ENCODE data around the gene MYRFL. TPM values are rescaled to one million over a fixed set of nuclear protein-coding genes. Genes with fewer than 3 reads are reported as not detected.

Gene MYRFL
- total RNA-seq, 3 donors from 2014 or later (not counting 1 experiment from before 2014, with no cell fraction given) = not detected

- no peak overlapping the region for H3K27ac ChIP-seq (ENCODE audit: low read length)
- 61% methylated on average over 6 of the region's 6 CpGs for WGBS (ENCODE audit: insufficient coverage)
- no peak for ATAC-seq
Measured at GRCh38 chr12:70002912-70003255, 177.9 kb downstream of the MYRFL start.

DNA sequence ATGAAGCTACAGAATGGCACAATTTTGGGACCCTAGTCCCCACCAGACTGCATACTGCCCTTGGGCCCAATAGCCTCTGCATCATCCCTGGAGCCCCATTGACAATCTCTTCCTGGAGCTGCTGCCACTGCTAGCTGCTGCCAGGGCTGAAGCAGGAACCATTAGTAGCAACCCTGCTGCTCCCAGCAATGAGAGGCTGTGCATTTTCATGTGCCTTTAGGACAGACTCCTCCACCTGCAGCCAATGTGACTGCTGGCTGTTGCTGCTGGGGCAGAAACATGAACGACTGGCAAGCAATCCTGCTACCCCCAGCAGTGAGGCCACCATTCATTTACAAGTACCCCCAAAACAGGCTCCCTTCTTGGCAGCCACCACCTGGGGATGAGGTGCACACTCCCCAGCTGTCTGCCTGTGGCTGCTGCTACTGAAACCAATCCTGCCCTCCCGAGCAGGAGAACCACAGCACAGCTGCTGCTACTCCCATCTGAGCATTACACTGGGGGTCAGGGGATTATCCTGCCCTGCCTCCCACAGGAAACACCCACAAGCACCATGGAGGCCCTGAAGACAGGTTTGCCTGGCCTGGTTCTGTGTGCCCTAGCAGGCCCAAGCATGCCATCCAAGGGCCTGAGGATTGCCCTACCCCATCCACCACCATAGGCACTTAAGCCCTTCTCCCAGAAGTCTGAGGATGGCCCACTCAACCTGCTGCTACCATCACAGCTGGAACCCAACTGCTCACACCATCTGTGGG is 181.0 kb downstream of the MYRFL start:
- no peak overlapping the region for H3K4me3 ChIP-seq (ENCODE audit: low read length)
- peaks cover 1 to 3% of the 10 kb centered on the region in 2 donors for H3K4me1 Mint-ChIP-seq
- H3K27ac Mint-ChIP-seq = no peak overlapping the region
- H3K4me3 Mint-ChIP-seq = no peak overlapping the region
- peaks cover 2 to 4% of the 10 kb centered on the region in 2 donors for H3K27me3 Mint-ChIP-seq (ENCODE audit: low read depth in 2 of 2)
- no peaks in the 10 kb centered on the region for H3K27me3 ChIP-seq (ENCODE audit: control insufficient read depth, insufficient read depth, low read length)
- H3K27ac ChIP-seq (ENCODE audit: low read length) = no peak overlapping the region
- DNase-seq (no peak), ATAC-seq (no peak)
- H3K36me3 ChIP-seq (ENCODE audit: control insufficient read depth, insufficient read depth, low read length) = no peaks in the 10 kb centered on the region
- WGBS (ENCODE audit: insufficient coverage) = 63% methylated on average over 2 of the region's 2 CpGs
- H3K36me3 Mint-ChIP-seq = peaks cover 33% of the 10 kb centered on the region
- H3K9me3 ChIP-seq (ENCODE audit: control insufficient read depth, insufficient read depth, low read length) = peaks cover 18% of the 10 kb centered on the region
- peaks cover 6 to 13% of the 10 kb centered on the region in 2 donors for H3K9me3 Mint-ChIP-seq
- TF ChIP-seq, protein P1, sequence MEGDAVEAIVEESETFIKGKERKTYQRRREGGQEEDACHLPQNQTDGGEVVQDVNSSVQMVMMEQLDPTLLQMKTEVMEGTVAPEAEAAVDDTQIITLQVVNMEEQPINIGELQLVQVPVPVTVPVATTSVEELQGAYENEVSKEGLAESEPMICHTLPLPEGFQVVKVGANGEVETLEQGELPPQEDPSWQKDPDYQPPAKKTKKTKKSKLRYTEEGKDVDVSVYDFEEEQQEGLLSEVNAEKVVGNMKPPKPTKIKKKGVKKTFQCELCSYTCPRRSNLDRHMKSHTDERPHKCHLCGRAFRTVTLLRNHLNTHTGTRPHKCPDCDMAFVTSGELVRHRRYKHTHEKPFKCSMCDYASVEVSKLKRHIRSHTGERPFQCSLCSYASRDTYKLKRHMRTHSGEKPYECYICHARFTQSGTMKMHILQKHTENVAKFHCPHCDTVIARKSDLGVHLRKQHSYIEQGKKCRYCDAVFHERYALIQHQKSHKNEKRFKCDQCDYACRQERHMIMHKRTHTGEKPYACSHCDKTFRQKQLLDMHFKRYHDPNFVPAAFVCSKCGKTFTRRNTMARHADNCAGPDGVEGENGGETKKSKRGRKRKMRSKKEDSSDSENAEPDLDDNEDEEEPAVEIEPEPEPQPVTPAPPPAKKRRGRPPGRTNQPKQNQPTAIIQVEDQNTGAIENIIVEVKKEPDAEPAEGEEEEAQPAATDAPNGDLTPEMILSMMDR (IDR thresholded peaks at IDR 0.05) = no peak
- intact Hi-C loops (cut with micrococcal nuclease) = no loop called here
- no peaks in the 10 kb centered on the region for H3K4me1 ChIP-seq (ENCODE audit: control insufficient read depth, insufficient read depth, low read length)

More at GRCh38 chr12:70002912-70003255, 177.9 kb downstream of the MYRFL start:
- H3K36me3 Mint-ChIP-seq = peaks cover 11% of the 10 kb centered on the region
- H3K4me1 Mint-ChIP-seq = no peaks in the 10 kb centered on the region
- intact Hi-C loops (cut with micrococcal nuclease) = no loop called here
- peaks cover 9% of the 10 kb centered on the region for H3K9me3 ChIP-seq (ENCODE audit: control insufficient read depth, insufficient read depth, low read length)
- H3K27me3 Mint-ChIP-seq (ENCODE audit: low read depth in 2 of 2) = no peaks in the 10 kb centered on the region
- H3K27ac Mint-ChIP-seq = no peak overlapping the region
- H3K4me3 ChIP-seq (ENCODE audit: low read length) = no peak overlapping the region
- TF ChIP-seq, protein P1 (IDR thresholded peaks at IDR 0.05) = no peak
- no peaks in the 10 kb centered on the region for H3K4me1 ChIP-seq (ENCODE audit: control insufficient read depth, insufficient read depth, low read length)
- no peak for DNase-seq
- no peaks in the 10 kb centered on the region for H3K36me3 ChIP-seq (ENCODE audit: control insufficient read depth, insufficient read depth, low read length)
- no peaks in the 10 kb centered on the region for H3K27me3 ChIP-seq (ENCODE audit: control insufficient read depth, insufficient read depth, low read length)
- no peak overlapping the region for H3K4me3 Mint-ChIP-seq
- H3K9me3 Mint-ChIP-seq = no peaks in the 10 kb centered on the region

- intact Hi-C loops (cut with micrococcal nuclease) = no loop called here
- Histone ChIP-seq H3K4me3 (ENCODE audit: low read length) (no peak overlapping the region), H3K36me3 (ENCODE audit: control insufficient read depth, insufficient read depth, low read length) (no peaks in the 10 kb centered on the region), H3K4me1 (ENCODE audit: control insufficient read depth, insufficient read depth, low read length) (no peaks in the 10 kb centered on the region), H3K9me3 (ENCODE audit: control insufficient read depth, insufficient read depth, low read length) (peaks cover 18% of the 10 kb centered on the region), H3K27ac (ENCODE audit: low read length) (no peak overlapping the region), H3K27me3 (ENCODE audit: control insufficient read depth, insufficient read depth, low read length) (no peaks in the 10 kb centered on the region)
- peaks cover 36% of the 10 kb centered on the region for H3K36me3 Mint-ChIP-seq
- H3K9me3 Mint-ChIP-seq = peaks cover 6 to 13% of the 10 kb centered on the region in 2 donors
- ATAC-seq = no peak
- H3K4me3 Mint-ChIP-seq = no peak overlapping the region
- 69% methylated on average over 2 of the region's 2 CpGs for WGBS (ENCODE audit: insufficient coverage)
- peaks cover 4 to 9% of the 10 kb centered on the region in 2 donors for H3K27me3 Mint-ChIP-seq (ENCODE audit: low read depth in 2 of 2)
- no peak for DNase-seq
- H3K27ac Mint-ChIP-seq = no peak overlapping the region
- H3K4me1 Mint-ChIP-seq = peaks cover 7 to 8% of the 10 kb centered on the region in 2 donors
- TF ChIP-seq, protein P1 (IDR thresholded peaks at IDR 0.05) = no peak
Measured at GRCh38 chr12:70006619-70006973, 181.6 kb downstream of the MYRFL start.

GRCh38 chr12:70007687-70008086 is 182.7 kb downstream of the MYRFL start:
- 75% methylated on average over 2 of the region's 2 CpGs for WGBS (ENCODE audit: insufficient coverage)
- Mint-ChIP-seq H3K27ac (no peak overlapping the region), H3K27me3 (ENCODE audit: low read depth in 2 of 2) (peaks cover 9 to 20% of the 10 kb centered on the region in 2 donors), H3K36me3 (peaks cover 44% of the 10 kb centered on the region), H3K4me3 (no peak overlapping the region), H3K9me3 (peaks cover 6 to 13% of the 10 kb centered on the region in 2 donors), H3K4me1 (peaks cover 8 to 11% of the 10 kb centered on the region in 2 donors)
- intact Hi-C loops (cut with micrococcal nuclease) = no loop called here
- Histone ChIP-seq H3K9me3 (ENCODE audit: control insufficient read depth, insufficient read depth, low read length) (peaks cover 18% of the 10 kb centered on the region), H3K27ac (ENCODE audit: low read length) (no peak overlapping the region), H3K36me3 (ENCODE audit: control insufficient read depth, insufficient read depth, low read length) (no peaks in the 10 kb centered on the region), H3K4me3 (ENCODE audit: low read length) (no peak overlapping the region), H3K27me3 (ENCODE audit: control insufficient read depth, insufficient read depth, low read length) (no peaks in the 10 kb centered on the region), H3K4me1 (ENCODE audit: control insufficient read depth, insufficient read depth, low read length) (no peaks in the 10 kb centered on the region)
- ATAC-seq = no peak
- TF ChIP-seq, protein P1 (IDR thresholded peaks at IDR 0.05) = no peak
- no peak for DNase-seq

Data from natural killer cell (primary cell).